Activated CD8-positive, alpha-beta T cell treated with anti-CD3 and anti-CD28 coated beads for 36 hours (primary cell): ENCODE measurements around the gene DTD2. TPM values are rescaled to one million over a fixed set of nuclear protein-coding genes. Genes with fewer than 3 reads are reported as not detected.

Experiments used
- ATAC-seq: fragments of 200-7000 bp; cut with Tn5 transposase; one replicate; pipeline ENCODE4 v1.10.0; 2021; ENCODE audit warnings: mild to moderate bottlenecking, moderate library complexity
- CTCF ChIA-PET: fragments of 350-600 bp; sonication (Branson Sonifier 250); formaldehyde crosslinking; loops from one replicate; lab custom pipeline; 2021; ENCODE audit warnings: antibody characterized with exemption; lab: Charles Lee
- POLR2A ChIA-PET: fragments of 350-600 bp; sonication (Branson Sonifier 250); formaldehyde crosslinking; loops from one replicate; lab custom pipeline; 2021; ENCODE audit warnings: antibody characterized with exemption; lab: Charles Lee
- DNase-seq: peaks from one replicate; pipeline ENCODE4 v3.0.0-alpha.2; 2020
- H3K27ac Mint-ChIP-seq: one replicate; pipeline ENCODE4 v1.8.0; 2021; ENCODE audit warnings: mild to moderate bottlenecking, mixed read lengths
- H3K27me3 Mint-ChIP-seq: one replicate; pipeline ENCODE4 v1.8.0; 2021; ENCODE audit warnings: mixed read lengths
- H3K36me3 Mint-ChIP-seq: one replicate; pipeline ENCODE4 v1.8.0; 2021; ENCODE audit warnings: low read depth, mixed read lengths
- H3K4me1 Mint-ChIP-seq: one replicate; pipeline ENCODE4 v1.8.0; 2021; ENCODE audit warnings: low read depth, mixed read lengths
- H3K4me3 Mint-ChIP-seq: one replicate; pipeline ENCODE4 v1.8.0; 2021; ENCODE audit warnings: mild to moderate bottlenecking, moderate library complexity, mixed read lengths
- H3K9me3 Mint-ChIP-seq: one replicate; pipeline ENCODE4 v1.8.0; 2021; ENCODE audit warnings: mixed read lengths
- CTCF ChIP-seq: fragments of 200-600 bp; IDR thresholded peaks from one replicate; pipeline ENCODE4 v1.8.0; 2022; ENCODE audit warnings: antibody characterized with exemption, mild to moderate bottlenecking
- intact Hi-C: fragments of 100-400 bp; cut with micrococcal nuclease; formaldehyde crosslinking; loops from one replicate; pipeline ENCODE4 v1.10.0; 2022
- total RNA-seq, 2 experiments: library from RNA; stranded (reverse); gene quantifications; one replicate each; pipeline ENCODE4 v1.2.3, GENCODE V29; 2021

Gene DTD2
- total RNA-seq, 2 experiments from 2014 or later = 25.4 to 25.6 TPM

GRCh38 chr14:31489691-31490090 lies 32.4 kb upstream of the DTD2 start:
- DNase-seq (no peak), ATAC-seq (no peak)
- ChIA-PET POLR2A (no interaction called here), CTCF (no interaction called here)
- H3K4me1 Mint-ChIP-seq = no peaks in the 10 kb centered on the region
- no peak overlapping the region for H3K27ac Mint-ChIP-seq
- peaks cover 1% of the 10 kb centered on the region for H3K27me3 Mint-ChIP-seq
- no peak overlapping the region for H3K4me3 Mint-ChIP-seq
- H3K9me3 Mint-ChIP-seq = no peaks in the 10 kb centered on the region
- H3K36me3 Mint-ChIP-seq = no peaks in the 10 kb centered on the region
- intact Hi-C loops = no loop called here
- TF ChIP-seq CTCF = no peak

GRCh38 chr14:31487886-31488285 lies 30.6 kb upstream of the DTD2 start, which contains the start of gene GPR33:
Gene GPR33, minus strand, starts transcription at chr14:31488039. Its CDS starts 4,074 bp downstream, at chr14:31483965.
- no peak for TF ChIP-seq CTCF
- ATAC-seq = no peak
- H3K9me3 Mint-ChIP-seq = no peaks in the 10 kb centered on the region
- H3K27me3 Mint-ChIP-seq = peaks cover 1% of the 10 kb centered on the region
- no peaks in the 10 kb centered on the region for H3K36me3 Mint-ChIP-seq
- ChIA-PET POLR2A (no interaction called here), CTCF (interaction anchor here (1.6 kb wide), 1 partner anchor 8 kb away, joined by 3 read pairs; no protein-coding TSS in a partner anchor)
- no peak within 1 kb of the TSS for H3K4me3 Mint-ChIP-seq
- intact Hi-C loops = no loop called here
- H3K27ac Mint-ChIP-seq = no peak within 1 kb of the TSS
- no peaks in the 10 kb centered on the region for H3K4me1 Mint-ChIP-seq
- DNase-seq = no peak

GRCh38 chr14:31486764-31487163 lies 29.5 kb upstream of the DTD2 start:
- Mint-ChIP-seq H3K4me1 (no peaks in the 10 kb centered on the region), H3K27ac (no peak overlapping the region), H3K9me3 (no peaks in the 10 kb centered on the region), H3K36me3 (no peaks in the 10 kb centered on the region), H3K4me3 (no peak overlapping the region), H3K27me3 (peaks cover 2% of the 10 kb centered on the region)
- intact Hi-C loops = no loop called here
- POLR2A ChIA-PET = no interaction called here
- ATAC-seq (no peak), DNase-seq (no peak)
- no peak for TF ChIP-seq CTCF
- CTCF ChIA-PET = no interaction called here

- ChIA-PET CTCF (no interaction called here), POLR2A (no interaction called here)
- no peak for DNase-seq
- no peaks in the 10 kb centered on the region for H3K36me3 Mint-ChIP-seq
- no peaks in the 10 kb centered on the region for H3K9me3 Mint-ChIP-seq
- no peak for TF ChIP-seq CTCF
- no peak overlapping the region for H3K4me3 Mint-ChIP-seq
- H3K27me3 Mint-ChIP-seq = peaks cover 2% of the 10 kb centered on the region
- H3K4me1 Mint-ChIP-seq = no peaks in the 10 kb centered on the region
- no peak overlapping the region for H3K27ac Mint-ChIP-seq
- intact Hi-C loops = no loop called here
- ATAC-seq = no peak
Observed at GRCh38 chr14:31484754-31485153, 27.4 kb upstream of the DTD2 start.

GRCh38 chr14:31480156-31480555 lies 22.9 kb upstream of the DTD2 start:
- DNase-seq (no peak), ATAC-seq (no peak)
- no peaks in the 10 kb centered on the region for H3K4me1 Mint-ChIP-seq
- no peak for TF ChIP-seq CTCF
- no peaks in the 10 kb centered on the region for H3K36me3 Mint-ChIP-seq
- POLR2A ChIA-PET = no interaction called here
- CTCF ChIA-PET = interaction anchor here (1.3 kb wide), 1 partner anchor 8 kb away, joined by 3 read pairs; the partner anchor contains the start of gene GPR33
- no peak overlapping the region for H3K4me3 Mint-ChIP-seq
- H3K27me3 Mint-ChIP-seq = peaks cover 5% of the 10 kb centered on the region
- intact Hi-C loops = no loop called here
- no peaks in the 10 kb centered on the region for H3K9me3 Mint-ChIP-seq
- H3K27ac Mint-ChIP-seq = no peak overlapping the region
